ENCODE results near the gene PIWIL4.

Gene PIWIL4

GRCh38 chr11:94666792-94667721 lies 99.9 kb downstream of the PIWIL4 start:
- no peak for DNase-seq

GRCh38 chr11:94668212-94668793 lies 101.1 kb downstream of the PIWIL4 start:
- no peak for DNase-seq

- no peak for DNase-seq
Measured at GRCh38 chr11:94669023-94669422, 101.9 kb downstream of the PIWIL4 start.

All from activated T-cell treated with anti-CD3 and anti-CD28 coated beads for 4 hours (primary cell).